HCT116 (cell line): Measurements from ENCODE around the gene UBTD2. TPM values are rescaled to one million over a fixed set of nuclear protein-coding genes. Genes with fewer than 3 reads are reported as not detected.

Experiments used
- ATAC-seq: fragments of 200-7000 bp; cut with Tn5 transposase; 2 replicates; pipeline ENCODE4 v1.9.1; 2020; ENCODE audit warnings: mild to moderate bottlenecking, moderate library complexity
- BruUV-seq: library from RNA; stranded (reverse); fragments of 400-500 nt; replicated peaks from 2 replicates; lab custom pipeline; 2021; lab: Mats Ljungman, UMichigan
- CTCF ChIA-PET: fragments of 300-600 bp; sonication (Branson Sonifier 250); formaldehyde crosslinking; loops from one replicate; lab custom pipeline; 2021; ENCODE audit warnings: antibody characterized with exemption; lab: Charles Lee
- POLR2A ChIA-PET: fragments of 300-600, 350-600 bp; sonication (Branson Sonifier 250); formaldehyde crosslinking; loops from one replicate; lab custom pipeline; 2021; ENCODE audit warnings: antibody characterized with exemption; lab: Charles Lee
- RAD21 ChIA-PET, 2 experiments: fragments of 300-600 bp; sonication (Branson Sonifier 250); formaldehyde crosslinking; loops; one replicate each; lab custom pipeline; 2023; ENCODE audit warnings: low total read pairs in 2 of 2; ENCODE audit not compliant: uncharacterized antibody in 2 of 2, unreplicated experiment in 2 of 2, low non-redundant PET in 1 of 2; lab: Charles Lee
- DNase-seq: peaks from one replicate; pipeline ENCODE4 v3.0.0-alpha.2; 2010; ENCODE audit warnings: low read depth, low spot score
- H2AFZ ChIP-seq: fragments of 200-600 bp; shearing (Covaris generic), sonication (generic); 2 replicates; pipeline ENCODE4 v1.6.1; 2017; ENCODE audit warnings: low read depth, mixed run types, mixed read lengths, antibody characterized with exemption, low read length; ENCODE audit not compliant: poor library complexity, severe bottlenecking
- H3K27ac ChIP-seq: 2 replicates; pipeline ENCODE4 v1.5.1; 2012; ENCODE audit warnings: low read depth, low read length
- H3K27me3 ChIP-seq: fragments of 200-600 bp; sonication (generic); 2 replicates; pipeline ENCODE4 v1.6.1; 2016; ENCODE audit warnings: mixed run types, low read length, mixed read lengths; ENCODE audit not compliant: insufficient read depth
- H3K36me3 ChIP-seq, 2 experiments: fragments of 200-500 bp in 1 of 2; fragments of 200-600 bp in 1 of 2; sonication (Bioruptor generic) in 1 of 2; sonication (generic) in 1 of 2; 2 replicates each; pipeline versions ENCODE4 v1.5.1 to v1.6.1; 2014 to 2016; ENCODE audit warnings: low read length in 2 of 2, inconsistent platforms in 1 of 2, mixed read lengths in 1 of 2, mixed run types in 1 of 2; ENCODE audit not compliant: insufficient read depth in 2 of 2, control insufficient read depth in 1 of 2
- H3K4me1 ChIP-seq, 2 experiments: fragments of 200-600 bp in 1 of 2; sonication (generic) in 1 of 2; 2 replicates each; pipeline versions ENCODE4 v1.5.1 to v1.6.1; 2012 to 2017; ENCODE audit warnings: low read length in 2 of 2, inconsistent platforms in 1 of 2, mild to moderate bottlenecking in 1 of 2, mixed read lengths in 1 of 2, mixed run types in 1 of 2, moderate library complexity in 1 of 2; ENCODE audit not compliant: insufficient read depth in 2 of 2, control insufficient read depth in 1 of 2
- H3K4me2 ChIP-seq: fragments of 200-600 bp; sonication (generic); 2 replicates; pipeline ENCODE4 v1.6.1; 2017; ENCODE audit warnings: mixed run types, low read length, mixed read lengths
- H3K4me3 ChIP-seq, 2 experiments: fragments of 200-600 bp in 1 of 2; sonication (generic) in 1 of 2; replicated peaks in 1 of 2; 2 replicates each; pipeline ENCODE4 v1.5.1; 2011 to 2016; ENCODE audit warnings: low read length in 2 of 2, control low read depth in 1 of 2, low read depth in 1 of 2, mild to moderate bottlenecking in 1 of 2, mixed read lengths in 1 of 2, mixed run types in 1 of 2
- H3K79me2 ChIP-seq: fragments of 200-600 bp; sonication (generic); 2 replicates; pipeline ENCODE4 v1.6.1; 2017; ENCODE audit warnings: mild to moderate bottlenecking, mixed run types, low read length, moderate library complexity, mixed read lengths; ENCODE audit not compliant: insufficient read depth
- H3K9ac ChIP-seq: fragments of 200-600 bp; sonication (generic); 2 replicates; pipeline ENCODE4 v1.6.1; 2016; ENCODE audit warnings: low read length, mixed read lengths
- H3K9me2 ChIP-seq: fragments of 200-600 bp; sonication (generic), shearing (Covaris generic); 2 replicates; pipeline ENCODE4 v1.6.1; 2017; ENCODE audit warnings: mixed run types, mild to moderate bottlenecking, moderate library complexity; ENCODE audit not compliant: insufficient read depth
- H3K9me3 ChIP-seq, 2 experiments: fragments of 200-500 bp in 1 of 2; fragments of 200-600 bp in 1 of 2; sonication (Bioruptor generic) in 1 of 2; sonication (generic) in 1 of 2; 2 replicates each; pipeline ENCODE4 v1.6.1; 2014 to 2017; ENCODE audit warnings: low read length in 2 of 2, mixed read lengths in 2 of 2, inconsistent platforms in 1 of 2, low read depth in 1 of 2, mild to moderate bottlenecking in 1 of 2, mixed run types in 1 of 2, moderate library complexity in 1 of 2; ENCODE audit not compliant: control insufficient read depth in 1 of 2, insufficient read depth in 1 of 2
- H4K20me1 ChIP-seq: fragments of 200-600 bp; sonication (generic), shearing (Covaris generic); 2 replicates; pipeline ENCODE4 v1.6.1; 2017; ENCODE audit warnings: mixed run types, mild to moderate bottlenecking, moderate library complexity; ENCODE audit not compliant: insufficient read depth
- CBX3 ChIP-seq: IDR thresholded peaks from 2 replicates; pipeline ENCODE4 v1.6.1; 2012; ENCODE audit warnings: low read depth
- CEBPB ChIP-seq: IDR thresholded peaks from 2 replicates; pipeline ENCODE4 v1.6.1; 2012; ENCODE audit warnings: low read depth
- EZH2phosphoT487 ChIP-seq: fragments of 200-600 bp; IDR thresholded peaks from 2 replicates; pipeline ENCODE4 v1.6.1; 2018; ENCODE audit warnings: antibody characterized with exemption, borderline replicate concordance
- FOSL1 ChIP-seq: IDR thresholded peaks from 2 replicates; pipeline ENCODE4 v1.6.1; 2012; ENCODE audit warnings: low read depth
- POLR2AphosphoS5 ChIP-seq: IDR thresholded peaks from 2 replicates; pipeline ENCODE4 v1.6.1; 2011; ENCODE audit warnings: mild to moderate bottlenecking, low read depth, low read length, moderate library complexity
- SP1 ChIP-seq: IDR thresholded peaks from 2 replicates; pipeline ENCODE4 v1.6.1; 2012; ENCODE audit warnings: low read depth
- TCF7L2 ChIP-seq: IDR thresholded peaks from 2 replicates; pipeline ENCODE4 v1.7.0; 2011; ENCODE audit warnings: borderline replicate concordance, inconsistent platforms; ENCODE audit not compliant: insufficient read depth, insufficient read length; ENCODE audit errors: extremely low read depth
- YY1 ChIP-seq: IDR thresholded peaks from 2 replicates; pipeline ENCODE4 v1.6.1; 2011; ENCODE audit warnings: low read length, low read depth, moderate library complexity, mild to moderate bottlenecking; ENCODE audit not compliant: insufficient replicate concordance; ENCODE audit errors: extremely low read depth
- intact Hi-C: fragments of 100-400 bp; cut with micrococcal nuclease; formaldehyde crosslinking; loops from 2 replicates; pipeline ENCODE4 v1.10.0; 2022
- total RNA-seq: library from RNA; stranded (reverse); gene quantifications from one replicate; pipeline ENCODE4 v1.2.1, GENCODE V29; 2021; ENCODE audit not compliant: unreplicated experiment
- TF ChIP-seq, protein P1 (sequence below): IDR thresholded peaks from 2 replicates; pipeline ENCODE4 v1.6.1; 2012
- TF ChIP-seq, protein P2 (sequence below): IDR thresholded peaks from 2 replicates; pipeline ENCODE4 v1.6.1; 2011; ENCODE audit warnings: mild to moderate bottlenecking, low read length, moderate library complexity; ENCODE audit not compliant: insufficient replicate concordance; ENCODE audit errors: extremely low read depth
- TF ChIP-seq, protein P3 (sequence below): IDR thresholded peaks from 2 replicates; pipeline ENCODE4 v1.6.1; 2012

The UBTD2 gene
- total RNA-seq, 1 experiment from 2014 or later, result 15.9 TPM

DNA sequence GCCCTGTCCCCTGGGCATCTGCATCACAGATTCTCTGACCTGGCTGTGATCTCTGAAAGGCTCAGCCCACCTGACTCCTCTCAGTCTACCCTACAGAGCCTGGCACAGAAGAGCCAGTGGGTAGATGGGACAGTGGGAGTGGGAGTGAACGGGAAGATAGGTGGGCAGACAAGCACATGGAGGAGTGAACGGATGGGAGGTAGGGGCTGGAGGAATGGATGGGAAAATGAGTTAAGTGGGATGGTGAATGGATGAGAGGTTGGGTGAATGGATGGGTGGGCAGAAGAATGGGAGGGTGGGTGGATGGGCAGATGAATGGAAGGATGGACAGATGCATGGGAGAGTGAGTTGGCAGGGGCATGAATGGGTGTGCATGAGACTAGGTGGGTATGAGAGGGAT is 114.3 kb downstream of the UBTD2 start:
- no peaks in the 10 kb centered on the region for H3K9me3 ChIP-seq
- H3K27ac ChIP-seq, result no peak overlapping the region
- peaks cover 11 to 22% of the 10 kb centered on the region in 2 experiments for H3K4me1 ChIP-seq
- intact Hi-C loops, result no loop called here
- POLR2A ChIA-PET, result no interaction called here
- no peak overlapping the region for H3K4me2 ChIP-seq
- peaks cover 16% of the 10 kb centered on the region for H3K79me2 ChIP-seq
- no peak for DNase-seq
- H3K9me2 ChIP-seq, result no peaks in the 10 kb centered on the region
- no peaks in the 10 kb centered on the region for H3K36me3 ChIP-seq
- H3K4me3 ChIP-seq, result no peak overlapping the region
- H3K27me3 ChIP-seq, result no peaks in the 10 kb centered on the region
- no peak for ATAC-seq
- CTCF ChIA-PET, result no interaction called here
- no peak for TF ChIP-seq POLR2AphosphoS5
- TF ChIP-seq, all 23 proteins: peak for 0
- no TSS peak for BruUV-seq
- RAD21 ChIA-PET, result no interaction called here
- Histone ChIP-seq H4K20me1 (no peaks in the 10 kb centered on the region), H2AFZ (no peak overlapping the region), H3K9ac (no peak overlapping the region)

DNA sequence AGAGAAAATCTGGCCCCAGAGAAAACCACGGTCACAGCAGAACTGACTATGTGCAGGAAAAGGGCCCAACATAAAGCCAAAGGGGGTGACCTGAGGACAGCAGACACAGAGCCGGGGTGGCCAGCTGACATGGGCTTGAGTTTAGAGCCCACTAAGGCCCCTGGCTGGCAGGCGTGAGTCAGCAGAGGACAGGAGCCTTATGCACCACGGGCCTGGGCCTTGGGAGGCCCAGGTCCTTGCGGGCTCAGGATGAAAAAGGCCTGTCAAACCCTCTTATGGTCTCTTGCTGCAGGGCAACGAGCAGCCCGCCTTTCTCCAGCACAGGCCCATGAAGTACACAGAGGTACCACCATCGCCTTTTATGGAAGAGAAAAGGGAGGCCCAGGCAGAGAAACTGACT is 115.3 kb downstream of the UBTD2 start:
- Histone ChIP-seq H3K9me3 (no peaks in the 10 kb centered on the region), H3K27me3 (no peaks in the 10 kb centered on the region), H4K20me1 (no peaks in the 10 kb centered on the region), H3K27ac (no peak overlapping the region), H3K4me3 (no peak overlapping the region), H3K79me2 (peaks cover 12% of the 10 kb centered on the region), H3K4me1 (peaks cover 3 to 13% of the 10 kb centered on the region in 2 experiments; a peak in 3 of 4 replicates), H2AFZ (no peak overlapping the region), H3K9me2 (no peaks in the 10 kb centered on the region), H3K9ac (no peak overlapping the region), H3K4me2 (no peak overlapping the region), H3K36me3 (no peaks in the 10 kb centered on the region)
- intact Hi-C loops, result no loop called here
- CTCF ChIA-PET, result no interaction called here
- no peak for ATAC-seq
- RAD21 ChIA-PET, result no interaction called here
- POLR2A ChIA-PET, result no interaction called here
- TF ChIP-seq CEBPB (no peak), TCF7L2 (no peak), POLR2AphosphoS5 (no peak), YY1 (no peak), CBX3 (no peak), SP1 (no peak), FOSL1 (no peak), EZH2phosphoT487 (no peak)
- TF ChIP-seq, protein P1, sequence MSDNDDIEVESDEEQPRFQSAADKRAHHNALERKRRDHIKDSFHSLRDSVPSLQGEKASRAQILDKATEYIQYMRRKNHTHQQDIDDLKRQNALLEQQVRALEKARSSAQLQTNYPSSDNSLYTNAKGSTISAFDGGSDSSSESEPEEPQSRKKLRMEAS, result no peak
- TF ChIP-seq, protein P2, sequence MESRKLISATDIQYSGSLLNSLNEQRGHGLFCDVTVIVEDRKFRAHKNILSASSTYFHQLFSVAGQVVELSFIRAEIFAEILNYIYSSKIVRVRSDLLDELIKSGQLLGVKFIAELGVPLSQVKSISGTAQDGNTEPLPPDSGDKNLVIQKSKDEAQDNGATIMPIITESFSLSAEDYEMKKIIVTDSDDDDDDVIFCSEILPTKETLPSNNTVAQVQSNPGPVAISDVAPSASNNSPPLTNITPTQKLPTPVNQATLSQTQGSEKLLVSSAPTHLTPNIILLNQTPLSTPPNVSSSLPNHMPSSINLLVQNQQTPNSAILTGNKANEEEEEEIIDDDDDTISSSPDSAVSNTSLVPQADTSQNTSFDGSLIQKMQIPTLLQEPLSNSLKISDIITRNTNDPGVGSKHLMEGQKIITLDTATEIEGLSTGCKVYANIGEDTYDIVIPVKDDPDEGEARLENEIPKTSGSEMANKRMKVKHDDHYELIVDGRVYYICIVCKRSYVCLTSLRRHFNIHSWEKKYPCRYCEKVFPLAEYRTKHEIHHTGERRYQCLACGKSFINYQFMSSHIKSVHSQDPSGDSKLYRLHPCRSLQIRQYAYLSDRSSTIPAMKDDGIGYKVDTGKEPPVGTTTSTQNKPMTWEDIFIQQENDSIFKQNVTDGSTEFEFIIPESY, result no peak
- TF ChIP-seq, protein P3, sequence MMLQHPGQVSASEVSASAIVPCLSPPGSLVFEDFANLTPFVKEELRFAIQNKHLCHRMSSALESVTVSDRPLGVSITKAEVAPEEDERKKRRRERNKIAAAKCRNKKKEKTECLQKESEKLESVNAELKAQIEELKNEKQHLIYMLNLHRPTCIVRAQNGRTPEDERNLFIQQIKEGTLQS, result no peak
- BruUV-seq, result no TSS peak
- no peak for DNase-seq
